ENCODE measurements around the gene PMP22. TPM values are rescaled to one million over a fixed set of nuclear protein-coding genes. Genes with fewer than 3 reads are reported as not detected.

The PMP22 gene
- total and polyA plus RNA-seq, 2 donors (not counting 3 experiments of a cell fraction or from before 2014, with no cell fraction given) = 67.2 to 103 TPM

DNA sequence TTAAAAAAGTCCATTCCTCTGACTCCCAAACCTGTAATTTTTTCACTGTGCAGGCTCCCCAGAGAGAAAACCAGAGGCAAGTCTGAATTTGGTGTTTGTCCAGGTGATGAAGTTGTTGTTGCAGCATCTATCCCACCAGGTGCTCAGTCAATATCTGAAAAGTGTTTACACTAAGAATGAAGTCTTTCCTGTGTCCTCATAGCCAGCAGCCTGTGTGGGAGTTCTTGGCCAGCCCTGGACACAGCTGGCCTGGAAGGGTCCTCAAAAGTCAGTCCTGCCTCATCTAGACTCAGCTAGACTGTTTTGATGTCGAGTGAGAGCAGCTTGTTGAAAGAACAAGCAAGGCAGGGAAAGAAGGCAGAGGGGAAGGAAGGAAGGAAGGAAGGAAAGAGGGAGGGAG, 3.3 kb upstream of the PMP22 start:
- dilution Hi-C loops (cut with MboI; ENCODE audit: extremely low pct_ligation_motif_present, low sequenced_read_pairs) = no loop called here
- Histone ChIP-seq H3K36me3 (ENCODE audit: control insufficient read depth in 2 of 2, extremely low read depth in 1 of 2, insufficient read depth in 2 of 2, low read length in 2 of 2) (no peaks in the 10 kb centered on the region), H3K9ac (replicated peaks; ENCODE audit: extremely low read depth, insufficient read depth, low read length) (no peak overlapping the region), H3K27me3 (ENCODE audit: control insufficient read depth in 2 of 2, insufficient read depth in 2 of 2, low read length in 2 of 2) (peaks cover 0 to 12% of the 10 kb centered on the region in 2 experiments), H3K79me2 (ENCODE audit: control insufficient read depth, insufficient read depth, low read length) (no peaks in the 10 kb centered on the region), H3K4me1 (ENCODE audit: control insufficient read depth, extremely low read depth, insufficient read depth, low read length) (peaks cover 1% of the 10 kb centered on the region), H3K4me3 (replicated peaks in 1 of 3; ENCODE audit: insufficient read depth in 1 of 3, low read depth in 1 of 3, low read length in 3 of 3) (no peak overlapping the region), H3K4me2 (ENCODE audit: insufficient read depth, low read length) (no peak overlapping the region), H3K9me1 (replicated peaks; ENCODE audit: control insufficient read depth, extremely low read depth, insufficient read depth, low read length) (no peaks in the 10 kb centered on the region), H3K9me3 (replicated peaks; ENCODE audit: control insufficient read depth, insufficient read depth, low read length) (no peaks in the 10 kb centered on the region), H2AFZ (ENCODE audit: low read depth, low read length) (no peak overlapping the region), H4K20me1 (replicated peaks; ENCODE audit: control insufficient read depth, extremely low read depth, insufficient read depth, low read length) (no peaks in the 10 kb centered on the region), H3K27ac (ENCODE audit: insufficient read depth, low read depth, low read length) (no peak overlapping the region)
- no peak for DNase-seq (ENCODE audit: low read depth, low spot score)
- POLR2A ChIA-PET = no interaction called here
- CTCF ChIA-PET = interaction anchor here (1.6 kb wide), 1 partner anchor 234 kb away, joined by 10 read pairs; no protein-coding TSS in a partner anchor
- TF ChIP-seq, protein P1, sequence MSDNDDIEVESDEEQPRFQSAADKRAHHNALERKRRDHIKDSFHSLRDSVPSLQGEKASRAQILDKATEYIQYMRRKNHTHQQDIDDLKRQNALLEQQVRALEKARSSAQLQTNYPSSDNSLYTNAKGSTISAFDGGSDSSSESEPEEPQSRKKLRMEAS (IDR thresholded peaks at IDR 0.05; ENCODE audit: insufficient read depth, insufficient read length) = no peak
- TF ChIP-seq FOS (IDR thresholded peaks at IDR 0.05; ENCODE audit: borderline replicate concordance, insufficient read depth, low read length) = no peak
- TF ChIP-seq POLR2A (IDR thresholded peaks at IDR 0.05; ENCODE audit: low read depth, low read length) = no peak
- no peak for TF ChIP-seq JUN (IDR thresholded peaks at IDR 0.05; ENCODE audit: borderline replicate concordance, insufficient read depth, insufficient read length, low read depth)
- no peak for TF ChIP-seq POLR2AphosphoS5 (IDR thresholded peaks at IDR 0.05; ENCODE audit: insufficient read depth, low read depth, low read length)
- TF ChIP-seq EZH2 (IDR thresholded peaks at IDR 0.05; ENCODE audit: borderline replicate concordance, low read depth, low read length, severe bottlenecking) = no peak
- TF ChIP-seq GATA2 (IDR thresholded peaks at IDR 0.05; ENCODE audit: insufficient read depth, insufficient read length, low read depth, low read length) = no peak
- TF ChIP-seq MYC (IDR thresholded peaks at IDR 0.05; ENCODE audit: low read depth, low read length) = no peak
- TF ChIP-seq, protein P2, sequence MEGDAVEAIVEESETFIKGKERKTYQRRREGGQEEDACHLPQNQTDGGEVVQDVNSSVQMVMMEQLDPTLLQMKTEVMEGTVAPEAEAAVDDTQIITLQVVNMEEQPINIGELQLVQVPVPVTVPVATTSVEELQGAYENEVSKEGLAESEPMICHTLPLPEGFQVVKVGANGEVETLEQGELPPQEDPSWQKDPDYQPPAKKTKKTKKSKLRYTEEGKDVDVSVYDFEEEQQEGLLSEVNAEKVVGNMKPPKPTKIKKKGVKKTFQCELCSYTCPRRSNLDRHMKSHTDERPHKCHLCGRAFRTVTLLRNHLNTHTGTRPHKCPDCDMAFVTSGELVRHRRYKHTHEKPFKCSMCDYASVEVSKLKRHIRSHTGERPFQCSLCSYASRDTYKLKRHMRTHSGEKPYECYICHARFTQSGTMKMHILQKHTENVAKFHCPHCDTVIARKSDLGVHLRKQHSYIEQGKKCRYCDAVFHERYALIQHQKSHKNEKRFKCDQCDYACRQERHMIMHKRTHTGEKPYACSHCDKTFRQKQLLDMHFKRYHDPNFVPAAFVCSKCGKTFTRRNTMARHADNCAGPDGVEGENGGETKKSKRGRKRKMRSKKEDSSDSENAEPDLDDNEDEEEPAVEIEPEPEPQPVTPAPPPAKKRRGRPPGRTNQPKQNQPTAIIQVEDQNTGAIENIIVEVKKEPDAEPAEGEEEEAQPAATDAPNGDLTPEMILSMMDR (IDR thresholded peaks at IDR 0.05; ENCODE audit: extremely low read depth in 1 of 2, insufficient read depth in 1 of 2, low read depth in 1 of 2, low read length in 2 of 2) = no peak
- BruUV-seq (replicated peaks) = no TSS peak
- intact Hi-C loops (cut with micrococcal nuclease) = no loop called here
- no peak for FAIRE-seq
